OCI-LY1 (cell line): Measurements from ENCODE around the gene RAB1A.

ENCODE experiments used
- H2AFZ ChIP-seq: fragments of 200-600 bp; sonication (generic), shearing (Covaris generic); 2 replicates; pipeline ENCODE4 v1.6.0; 2014; ENCODE audit warnings: antibody characterized with exemption, mild to moderate bottlenecking, low read length
- H3F3A ChIP-seq: fragments of 200-600 bp; sonication (generic), shearing (Covaris generic); 2 replicates; pipeline ENCODE4 v1.6.0; 2014; ENCODE audit warnings: mild to moderate bottlenecking, antibody characterized with exemption, low read length, moderate library complexity; ENCODE audit not compliant: insufficient read depth
- H3K27ac ChIP-seq: fragments of 200-600 bp; sonication (generic); 2 replicates; pipeline ENCODE4 v1.5.1; 2014; ENCODE audit warnings: low read length, mixed run types, mild to moderate bottlenecking, low read depth; ENCODE audit not compliant: poor library complexity, severe bottlenecking
- H3K27me3 ChIP-seq: fragments of 200-600 bp; sonication (generic); 2 replicates; pipeline ENCODE4 v1.6.0; 2014; ENCODE audit warnings: antibody characterized with exemption, mild to moderate bottlenecking, low read length, moderate library complexity; ENCODE audit not compliant: insufficient read depth
- H3K36me3 ChIP-seq: fragments of 200-600 bp; sonication (generic); 2 replicates; pipeline ENCODE4 v1.6.1; 2014; ENCODE audit warnings: mild to moderate bottlenecking, antibody characterized with exemption, low read length, moderate library complexity, mixed read lengths; ENCODE audit not compliant: insufficient read depth
- H3K4me1 ChIP-seq: fragments of 200-600 bp; sonication (generic); 2 replicates; pipeline ENCODE4 v1.5.1; 2014; ENCODE audit warnings: mild to moderate bottlenecking, low read length, moderate library complexity; ENCODE audit not compliant: insufficient read depth, severe bottlenecking
- H3K4me2 ChIP-seq: fragments of 200-600 bp; sonication (generic), shearing (Covaris generic); 2 replicates; pipeline ENCODE4 v1.6.1; 2014; ENCODE audit warnings: low read length
- H3K4me3 ChIP-seq: fragments of 200-600 bp; sonication (generic); 2 replicates; pipeline ENCODE4 v1.5.1; 2014; ENCODE audit warnings: low read length, low read depth, mild to moderate bottlenecking, mixed read lengths; ENCODE audit not compliant: poor library complexity, severe bottlenecking
- H3K79me2 ChIP-seq: fragments of 200-600 bp; shearing (Covaris generic); 2 replicates; pipeline ENCODE4 v1.6.1; 2016; ENCODE audit warnings: mixed run types, low read length, mixed read lengths; ENCODE audit not compliant: insufficient read depth
- H3K9ac ChIP-seq: fragments of 200-600 bp; sonication (generic), shearing (Covaris generic); 2 replicates; pipeline ENCODE4 v1.6.1; 2014; ENCODE audit warnings: mild to moderate bottlenecking, low read length, mixed read lengths
- H3K9me2 ChIP-seq: fragments of 200-600 bp; sonication (generic), shearing (Covaris generic); 2 replicates; pipeline ENCODE4 v1.6.1; 2014; ENCODE audit warnings: low read depth, mild to moderate bottlenecking, low read length, mixed read lengths
- H3K9me3 ChIP-seq: fragments of 200-600 bp; shearing (Covaris generic); 2 replicates; pipeline ENCODE4 v1.6.1; 2014; ENCODE audit warnings: low read length, mixed read lengths
- H4K20me1 ChIP-seq: fragments of 200-600 bp; sonication (generic), shearing (Covaris generic); 2 replicates; pipeline ENCODE4 v1.6.0; 2016; ENCODE audit warnings: mild to moderate bottlenecking, low read length; ENCODE audit not compliant: insufficient read depth
- EZH2 ChIP-seq: fragments of 200-600 bp; sonication (generic), shearing (Covaris generic); IDR thresholded peaks from 2 replicates; pipeline ENCODE4 v1.8.0; 2017; ENCODE audit warnings: borderline replicate concordance, mixed run types, mild to moderate bottlenecking, antibody characterized with exemption, low read length, moderate library complexity, mixed read lengths

Gene RAB1A

DNA sequence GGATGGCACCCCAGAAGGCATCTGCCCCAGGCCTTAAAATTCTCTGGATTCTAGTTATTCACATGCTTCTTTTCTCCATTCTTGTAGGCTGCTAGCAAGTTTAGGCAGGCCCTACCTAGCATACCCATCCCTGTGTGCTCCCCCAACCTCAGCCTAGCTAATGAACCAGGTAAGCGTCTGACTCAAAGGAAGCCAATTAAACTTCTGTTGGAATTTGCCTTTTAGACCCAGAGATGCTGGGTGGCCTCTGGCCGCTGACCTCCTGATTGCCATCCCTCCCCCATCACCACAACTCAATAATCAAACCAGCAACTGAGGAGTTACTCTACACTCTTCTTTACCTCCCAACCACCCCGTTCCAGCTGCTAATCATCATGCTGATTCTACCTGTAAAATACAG is 92.7 kb downstream of the RAB1A start:
- Histone ChIP-seq H4K20me1 (no peaks in the 10 kb centered on the region), H3K4me2 (no peak overlapping the region), H3K79me2 (no peaks in the 10 kb centered on the region), H3F3A (0 out of 2 replicates have a peak, but pooled peaks cover 1% of the 10 kb centered on the region), H3K27ac (peak overlapping the region; percentile 19), H2AFZ (no peak overlapping the region), H3K27me3 (no peaks in the 10 kb centered on the region), H3K9ac (no peak overlapping the region), H3K9me2 (no peaks in the 10 kb centered on the region), H3K9me3 (no peaks in the 10 kb centered on the region), H3K36me3 (peaks cover 47% of the 10 kb centered on the region), H3K4me1 (peaks cover 55% of the 10 kb centered on the region), H3K4me3 (no peak overlapping the region)
- TF ChIP-seq EZH2, result no peak
